ENCODE measurements around the gene PRELID2.

DNA sequence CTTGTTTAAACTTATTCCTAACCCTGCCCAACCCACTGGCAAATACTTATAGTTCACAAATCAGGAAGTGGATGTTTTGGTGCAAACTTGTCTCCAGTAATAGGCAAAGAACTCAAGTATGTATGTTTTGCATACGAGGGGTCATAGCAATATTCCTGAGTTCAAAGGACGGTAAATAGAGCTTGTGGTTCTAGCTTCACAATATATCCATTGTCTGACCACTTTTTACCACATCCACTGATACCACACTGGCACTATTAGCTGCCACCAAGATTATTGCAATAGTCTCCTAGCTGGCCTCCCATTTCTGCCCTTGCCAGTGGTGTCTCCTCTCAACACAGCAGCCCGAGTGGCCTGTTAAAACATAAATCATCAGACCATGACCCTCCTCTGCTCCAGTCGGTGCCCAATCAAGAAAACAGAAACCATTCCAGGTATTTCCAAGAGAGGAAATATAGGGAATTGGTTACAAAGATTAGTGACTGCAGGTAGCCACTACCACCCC is 20.7 kb upstream of the PRELID2 start:
- TF ChIP-seq, protein P1, sequence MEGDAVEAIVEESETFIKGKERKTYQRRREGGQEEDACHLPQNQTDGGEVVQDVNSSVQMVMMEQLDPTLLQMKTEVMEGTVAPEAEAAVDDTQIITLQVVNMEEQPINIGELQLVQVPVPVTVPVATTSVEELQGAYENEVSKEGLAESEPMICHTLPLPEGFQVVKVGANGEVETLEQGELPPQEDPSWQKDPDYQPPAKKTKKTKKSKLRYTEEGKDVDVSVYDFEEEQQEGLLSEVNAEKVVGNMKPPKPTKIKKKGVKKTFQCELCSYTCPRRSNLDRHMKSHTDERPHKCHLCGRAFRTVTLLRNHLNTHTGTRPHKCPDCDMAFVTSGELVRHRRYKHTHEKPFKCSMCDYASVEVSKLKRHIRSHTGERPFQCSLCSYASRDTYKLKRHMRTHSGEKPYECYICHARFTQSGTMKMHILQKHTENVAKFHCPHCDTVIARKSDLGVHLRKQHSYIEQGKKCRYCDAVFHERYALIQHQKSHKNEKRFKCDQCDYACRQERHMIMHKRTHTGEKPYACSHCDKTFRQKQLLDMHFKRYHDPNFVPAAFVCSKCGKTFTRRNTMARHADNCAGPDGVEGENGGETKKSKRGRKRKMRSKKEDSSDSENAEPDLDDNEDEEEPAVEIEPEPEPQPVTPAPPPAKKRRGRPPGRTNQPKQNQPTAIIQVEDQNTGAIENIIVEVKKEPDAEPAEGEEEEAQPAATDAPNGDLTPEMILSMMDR (IDR thresholded peaks at IDR 0.05; ENCODE audit: low read depth, low read length), result no peak
- no peak for TF ChIP-seq EZH2phosphoT487 (IDR thresholded peaks at IDR 0.05; ENCODE audit: low read depth)

Measured in OCI-LY3 (cell line).